ENCODE results near the gene NBDY.

The NBDY gene

GRCh38 chrX:56783450-56783831, 54.4 kb downstream of the NBDY start:
- in situ Hi-C loops (cut with MboI; ENCODE audit: low sequenced_read_pairs), result no loop called here

GRCh38 chrX:56783996-56784620, 55.1 kb downstream of the NBDY start:
- in situ Hi-C loops (cut with MboI; ENCODE audit: low sequenced_read_pairs), result no loop called here

GRCh38 chrX:56784666-56785065, 55.6 kb downstream of the NBDY start:
- in situ Hi-C loops (cut with MboI; ENCODE audit: low sequenced_read_pairs), result no loop called here

DNA sequence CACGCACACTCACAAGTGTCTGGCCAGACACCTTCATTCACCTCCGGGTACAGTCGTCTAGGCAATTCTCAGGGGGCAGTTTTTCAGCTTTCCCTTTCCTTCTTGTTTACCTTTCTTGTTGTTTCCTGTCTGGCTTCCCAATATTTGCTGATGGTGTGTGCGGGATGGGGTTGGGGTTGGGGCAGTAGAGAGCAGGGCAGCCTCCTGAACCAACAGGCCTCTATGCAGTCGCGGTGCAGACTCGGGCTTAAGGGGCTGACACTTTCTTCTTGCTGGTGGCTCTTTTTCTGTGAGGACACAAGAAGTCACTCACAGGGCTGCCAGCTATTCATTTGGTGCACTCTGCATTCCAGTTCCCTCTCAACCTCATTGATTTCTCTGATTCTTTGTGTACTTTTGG, 56.4 kb downstream of the NBDY start:
- in situ Hi-C loops (cut with MboI; ENCODE audit: low sequenced_read_pairs), result no loop called here

DNA sequence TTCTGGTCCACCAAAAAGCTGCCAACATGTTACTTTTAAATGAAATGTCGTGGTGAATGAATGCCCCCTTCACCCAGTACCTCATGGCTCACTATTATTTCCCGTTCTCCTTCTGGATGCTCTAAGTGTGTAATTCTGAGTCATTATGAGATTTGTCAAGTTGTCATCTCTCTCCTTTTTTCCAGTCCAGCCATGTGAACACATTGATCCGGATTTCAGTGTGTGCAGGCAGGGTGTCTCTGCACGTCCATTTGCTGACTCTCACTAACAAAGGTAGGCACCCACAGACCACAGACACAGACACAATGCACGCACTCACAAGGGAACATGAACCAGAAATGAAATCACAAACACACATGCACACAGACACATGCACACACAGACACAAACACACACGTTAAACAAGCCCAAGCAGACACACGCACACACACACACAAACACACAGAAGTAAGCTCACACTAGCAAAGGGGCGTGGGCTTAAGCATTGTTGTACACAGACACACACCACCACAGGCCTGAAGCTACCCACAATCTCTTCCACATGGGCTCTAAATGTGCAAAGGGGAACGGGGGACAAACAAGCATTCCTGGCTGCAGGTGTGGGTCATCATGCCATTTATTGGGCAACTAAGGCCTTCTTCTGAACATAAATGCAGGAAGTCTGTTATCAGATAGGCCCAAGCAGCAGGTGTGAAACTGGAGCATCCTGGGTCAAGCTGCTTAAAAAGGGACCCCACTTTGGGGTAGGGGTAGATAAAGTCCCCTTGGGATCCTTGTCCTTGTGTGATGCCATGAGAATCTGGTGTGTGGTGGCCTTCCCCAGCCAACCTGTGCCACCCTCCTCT, 58.1 kb downstream of the NBDY start:
- in situ Hi-C loops (cut with MboI; ENCODE audit: low sequenced_read_pairs), result no loop called here

GRCh38 chrX:56787734-56788152, 58.7 kb downstream of the NBDY start:
- in situ Hi-C loops (cut with MboI; ENCODE audit: low sequenced_read_pairs), result no loop called here

DNA sequence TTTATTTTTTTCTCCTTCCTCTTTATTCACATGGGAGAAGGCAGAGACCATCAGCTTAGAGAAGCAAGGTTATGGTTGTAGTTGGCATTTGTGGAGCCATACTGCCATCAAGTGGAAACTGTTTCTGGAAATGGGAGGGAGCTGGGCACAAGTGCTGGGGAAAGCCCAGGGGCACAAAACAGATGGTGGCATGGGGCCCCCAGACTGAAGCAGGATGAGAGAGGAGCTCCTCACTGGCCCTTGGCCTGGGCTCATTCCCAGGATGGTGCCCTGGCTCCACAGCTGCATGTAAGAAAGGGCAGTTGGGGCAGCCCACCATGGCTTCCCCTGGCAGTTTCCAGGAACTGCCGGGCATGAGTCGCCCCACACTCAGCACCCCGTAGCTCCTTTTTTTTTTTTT, 59.2 kb downstream of the NBDY start:
- in situ Hi-C loops (cut with MboI; ENCODE audit: low sequenced_read_pairs), result no loop called here

GRCh38 chrX:56788717-56789122, 59.7 kb downstream of the NBDY start:
- in situ Hi-C loops (cut with MboI; ENCODE audit: low sequenced_read_pairs), result no loop called here

DNA sequence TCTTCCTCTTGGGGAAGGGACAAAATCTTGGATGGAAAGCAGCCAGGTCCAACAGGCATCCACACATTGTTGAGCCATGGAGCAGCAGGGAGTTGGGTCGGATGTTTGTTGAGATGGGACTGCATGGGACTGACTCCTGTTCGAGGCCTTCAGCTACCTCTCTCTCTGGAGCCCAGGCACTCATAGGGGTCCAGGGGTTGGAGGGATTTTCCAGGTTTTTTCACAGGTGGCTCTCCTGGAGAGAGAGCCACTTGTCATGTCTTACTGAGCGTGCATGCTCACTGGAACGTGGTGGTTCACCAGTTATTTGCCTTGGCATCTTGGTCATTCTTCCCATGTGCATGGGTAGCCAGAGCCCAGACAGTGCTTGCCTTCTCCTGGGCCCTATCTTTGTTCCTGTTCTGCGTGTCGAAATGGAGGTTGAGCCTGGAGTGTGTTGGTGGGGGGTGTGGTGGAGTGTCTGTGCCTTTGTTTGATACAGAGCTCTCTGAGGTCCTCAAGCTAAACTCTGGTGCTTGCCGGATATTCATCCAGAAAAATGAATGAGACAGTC, 60.6 kb downstream of the NBDY start:
- in situ Hi-C loops (cut with MboI; ENCODE audit: low sequenced_read_pairs), result no loop called here

- in situ Hi-C loops (cut with MboI; ENCODE audit: low sequenced_read_pairs), result no loop called here
These were observed 61.7 kb downstream of the NBDY start for GRCh38 chrX:56790778-56791177.

GRCh38 chrX:56791456-56791855, 62.4 kb downstream of the NBDY start:
- in situ Hi-C loops (cut with MboI; ENCODE audit: low sequenced_read_pairs), result no loop called here

DNA sequence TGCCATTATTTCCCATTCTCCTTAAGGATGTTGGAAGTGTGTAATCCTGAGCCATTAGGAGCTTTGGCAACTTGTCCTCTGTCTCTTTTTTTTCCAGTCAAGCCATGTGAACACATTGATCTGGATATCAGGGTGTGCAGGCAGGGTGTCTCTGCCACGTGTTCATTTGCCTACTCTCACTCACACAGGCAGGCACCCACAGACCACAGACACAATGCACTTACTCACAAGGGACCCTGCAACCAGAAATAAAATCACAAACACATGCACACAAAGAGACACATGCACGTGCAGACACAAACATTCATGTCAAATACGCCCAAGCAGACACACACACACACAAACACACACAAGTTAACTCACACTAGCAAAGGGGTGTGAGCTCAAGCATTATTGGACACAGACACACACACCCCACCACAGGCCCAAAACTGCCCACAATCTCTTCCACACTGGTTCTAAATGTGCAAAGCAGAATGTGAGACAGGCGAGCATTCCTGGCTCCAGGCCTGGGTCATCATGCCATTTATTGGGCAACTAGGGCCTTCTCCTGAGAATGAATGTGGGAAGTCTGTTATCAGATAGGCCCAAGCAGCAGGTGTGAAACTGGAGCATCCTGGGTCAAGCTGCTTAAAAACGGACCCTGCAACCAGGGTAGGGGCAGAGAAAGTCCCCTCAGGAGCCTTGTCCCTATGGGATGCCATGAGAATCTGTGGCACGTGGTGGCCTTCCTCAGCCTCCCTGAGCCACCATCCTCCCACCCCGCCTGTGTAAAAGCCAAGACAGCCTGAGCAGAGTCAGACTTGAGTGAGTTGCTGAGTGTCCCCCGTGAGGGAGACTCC, 63.4 kb downstream of the NBDY start:
- in situ Hi-C loops (cut with MboI; ENCODE audit: low sequenced_read_pairs), result no loop called here

DNA sequence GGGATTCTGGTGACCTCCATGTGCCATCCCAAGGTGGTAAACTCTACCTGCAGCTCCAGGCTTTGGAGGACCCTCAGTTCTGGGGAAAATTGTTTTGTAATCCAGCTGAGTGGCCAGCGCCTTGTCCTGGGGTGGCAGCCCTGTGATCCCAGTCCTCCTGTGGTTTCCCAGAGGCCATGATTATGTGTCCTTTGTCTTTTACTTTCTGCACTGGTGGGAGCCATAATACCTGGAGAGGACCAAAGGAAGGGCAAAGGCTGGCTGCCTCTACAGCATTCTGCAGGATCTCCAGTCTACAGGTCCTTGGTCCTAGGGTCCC, 64.0 kb downstream of the NBDY start:
- in situ Hi-C loops (cut with MboI; ENCODE audit: low sequenced_read_pairs), result no loop called here

- in situ Hi-C loops (cut with MboI; ENCODE audit: low sequenced_read_pairs), result no loop called here
These were observed 64.7 kb downstream of the NBDY start for GRCh38 chrX:56793521-56794320.

GRCh38 chrX:56794404-56795230, 65.6 kb downstream of the NBDY start:
- in situ Hi-C loops (cut with MboI; ENCODE audit: low sequenced_read_pairs), result no loop called here

DNA sequence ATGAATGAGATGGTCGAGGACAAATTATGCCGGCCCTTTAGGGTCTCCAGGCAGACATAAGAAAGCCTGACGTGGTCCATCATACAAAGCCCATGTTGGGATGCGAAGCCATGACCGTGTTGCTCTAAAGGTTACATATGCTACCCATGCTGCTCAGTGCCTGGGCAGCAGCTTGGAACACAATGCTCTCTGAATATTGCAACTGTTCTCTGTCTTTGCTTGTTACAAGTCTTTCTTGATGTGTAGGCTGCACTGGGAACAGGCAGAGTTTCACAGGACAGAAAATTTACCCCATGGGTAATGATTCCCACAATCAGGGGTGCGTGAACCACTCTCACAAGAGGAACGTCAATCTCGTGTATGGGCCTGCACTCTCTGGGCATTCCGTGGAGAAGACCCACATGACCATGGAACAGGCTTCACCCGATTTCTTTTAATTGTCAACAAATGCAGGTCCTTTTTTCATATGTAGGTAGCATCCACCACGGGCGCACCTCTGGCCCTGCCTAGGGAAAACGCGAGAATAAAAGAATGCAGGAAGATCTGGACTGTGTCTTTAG, 66.3 kb downstream of the NBDY start:
- in situ Hi-C loops (cut with MboI; ENCODE audit: low sequenced_read_pairs), result no loop called here

GRCh38 chrX:56796641-56797395, 67.8 kb downstream of the NBDY start:
- in situ Hi-C loops (cut with MboI; ENCODE audit: low sequenced_read_pairs), result no loop called here

- in situ Hi-C loops (cut with MboI; ENCODE audit: low sequenced_read_pairs), result no loop called here
These were observed 68.7 kb downstream of the NBDY start for GRCh38 chrX:56797574-56798338.
